ENCODE measurements around the gene DNMT1.
"Not testable (repeated sequence)": the region's sequence is repeated elsewhere in the genome, so short reads cannot be mapped to it uniquely, and the experiment has no call there.

The DNMT1 gene

DNA sequence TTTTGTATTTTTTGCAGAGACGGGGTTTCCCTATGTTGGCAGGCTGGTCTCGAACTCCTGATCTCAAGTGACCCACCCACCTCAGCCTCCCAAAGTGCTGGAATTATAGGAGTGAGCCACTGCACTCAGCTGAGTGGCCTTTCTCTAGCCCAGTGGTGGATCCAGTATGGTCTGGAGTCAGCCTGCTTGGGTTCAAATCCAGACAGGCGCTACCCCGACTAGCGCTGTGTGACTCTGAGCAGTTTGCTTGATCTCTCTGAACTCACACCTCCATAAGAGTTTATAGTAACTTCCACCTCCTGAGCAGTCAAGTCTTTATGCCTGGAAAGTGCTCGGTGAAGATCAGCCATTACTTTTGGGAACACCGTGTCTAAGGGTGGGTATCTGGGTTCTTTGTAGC lies 25.9 kb upstream of the DNMT1 start:
- DNase-seq (ENCODE audit: low read depth) = no peak

DNA sequence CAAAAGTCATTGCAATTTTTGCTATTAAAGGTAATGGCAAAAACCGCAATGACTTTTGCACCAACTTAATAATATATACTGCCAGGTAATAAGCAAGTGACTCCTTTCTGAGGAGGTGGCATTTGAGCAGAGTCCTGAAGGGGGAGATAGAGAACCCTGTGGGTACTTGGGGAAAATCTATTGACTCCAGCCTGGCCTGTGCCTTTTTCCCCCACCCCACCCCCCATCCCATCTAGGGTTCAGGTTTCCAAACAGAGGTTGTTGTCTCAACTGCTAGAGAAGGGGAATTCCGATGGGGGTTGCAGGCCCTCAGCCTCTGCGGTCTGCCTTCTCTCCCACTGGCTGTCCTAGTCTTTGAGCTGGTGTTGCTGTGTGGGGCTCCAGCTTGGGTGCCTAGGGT lies 24.9 kb upstream of the DNMT1 start:
- DNase-seq (ENCODE audit: low read depth) = no peak

DNA sequence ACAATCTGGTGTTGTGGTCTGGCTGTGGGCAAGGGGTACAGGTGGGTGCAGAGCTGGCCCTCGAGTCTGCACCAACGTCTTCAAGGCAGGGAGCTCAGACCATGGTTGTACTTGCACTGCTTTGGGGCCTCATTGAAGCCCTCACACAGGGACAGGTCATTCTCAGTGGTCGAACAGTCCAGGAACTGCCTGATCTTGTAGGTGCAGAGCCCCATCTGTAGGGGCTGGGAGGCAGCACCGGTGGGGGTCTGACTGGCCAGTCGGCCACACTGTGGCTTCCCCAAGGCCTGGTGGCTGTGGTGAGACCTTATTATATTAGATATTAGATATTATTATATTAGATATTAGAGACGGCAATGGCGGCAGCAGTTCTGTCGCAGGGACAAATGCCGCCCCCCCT lies 22.3 kb upstream of the DNMT1 start:
- DNase-seq (ENCODE audit: low read depth) = no peak

GRCh38 chr19:10214784-10215183 lies 20.0 kb upstream of the DNMT1 start:
- DNase-seq (ENCODE audit: low read depth) = peak; percentile 50

DNA sequence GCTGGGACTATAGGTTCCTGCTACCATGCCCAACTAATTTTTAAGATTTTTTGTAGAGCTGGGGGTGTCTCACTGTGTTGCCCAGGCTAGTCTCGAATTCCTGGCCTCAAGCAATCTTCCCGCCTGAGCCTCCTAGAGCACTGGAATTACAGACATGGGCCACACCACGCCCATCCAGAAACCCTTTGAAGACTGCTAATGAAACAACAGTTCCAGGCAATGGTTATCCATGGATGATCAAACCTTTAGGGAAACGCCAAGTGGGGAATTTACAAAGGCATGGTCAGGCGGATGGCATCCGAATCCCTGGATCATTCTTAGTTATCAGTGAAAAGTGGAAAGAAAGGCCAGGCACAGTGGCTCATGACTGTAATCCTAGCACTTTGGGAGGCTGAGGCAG lies 16.9 kb upstream of the DNMT1 start:
- no peak for DNase-seq (ENCODE audit: low read depth)

- no peak for DNase-seq (ENCODE audit: low read depth)
These were observed 16.3 kb upstream of the DNMT1 start for GRCh38 chr19:10211061-10211460.

- peak; percentile 9 for DNase-seq (ENCODE audit: low read depth)
These were observed 14.6 kb upstream of the DNMT1 start for GRCh38 chr19:10209315-10209714.

DNA sequence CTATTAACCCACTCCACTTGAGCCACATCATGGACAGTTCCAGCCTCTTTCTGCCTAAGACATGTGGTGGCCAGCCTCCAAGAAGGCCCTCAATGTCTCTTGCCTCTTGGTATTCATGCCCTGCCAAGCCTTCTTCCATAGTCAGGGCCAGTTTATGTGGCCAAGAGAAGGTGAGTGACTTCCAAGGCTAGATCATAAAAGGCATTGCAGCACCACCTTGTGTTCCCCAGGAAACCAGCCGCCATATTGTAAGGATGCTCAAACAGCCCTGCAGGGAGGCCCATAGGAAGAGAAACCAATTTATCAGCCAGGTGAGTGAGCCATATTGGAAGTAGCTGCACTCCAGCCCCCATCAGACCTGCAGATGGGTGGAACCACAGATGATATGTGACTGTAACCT lies 12.3 kb upstream of the DNMT1 start:
- no peak for DNase-seq (ENCODE audit: low read depth)

GRCh38 chr19:10206226-10206885 lies 11.6 kb upstream of the DNMT1 start:
- peak; percentile 83 for DNase-seq (ENCODE audit: low read depth)

DNA sequence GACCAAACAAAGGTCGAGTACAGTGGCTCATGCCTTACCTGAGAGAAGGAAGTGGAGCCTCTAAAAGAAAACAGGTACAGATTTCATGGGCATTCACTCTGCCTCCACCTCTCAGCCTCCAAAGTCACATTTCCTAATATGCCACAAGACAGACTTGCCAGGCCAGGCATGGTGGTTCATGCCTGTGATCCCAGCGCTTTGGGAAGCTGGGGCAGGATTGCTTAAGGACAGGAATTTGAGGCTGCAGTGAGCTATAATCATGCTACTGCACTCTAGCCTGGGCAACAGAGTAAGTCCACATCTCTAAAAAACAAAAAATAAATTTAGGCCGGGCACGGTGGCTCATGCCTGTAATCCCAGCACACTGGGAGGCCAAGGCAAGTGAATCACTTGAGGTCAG lies 10.9 kb upstream of the DNMT1 start:
- DNase-seq (ENCODE audit: low read depth) = peak; percentile 14

- no peak for DNase-seq (ENCODE audit: low read depth)
These were observed 8.9 kb upstream of the DNMT1 start for GRCh38 chr19:10203686-10204085.

GRCh38 chr19:10201176-10201575 lies 6.4 kb upstream of the DNMT1 start:
- DNase-seq (ENCODE audit: low read depth) = no peak

- not testable (repeated sequence) for DNase-seq (ENCODE audit: low read depth)
These were observed 5.3 kb upstream of the DNMT1 start for GRCh38 chr19:10200101-10200500.

- DNase-seq (ENCODE audit: low read depth) = not testable (repeated sequence)
These were observed 4.3 kb upstream of the DNMT1 start for GRCh38 chr19:10198889-10199644.

GRCh38 chr19:10195199-10195519 lies 406 bp upstream of the DNMT1 start:
- no peak for DNase-seq (ENCODE audit: low read depth)

GRCh38 chr19:10193790-10194499 lies 808 bp downstream of the DNMT1 start:
- peak; percentile 40 for DNase-seq (ENCODE audit: low read depth)

DNA sequence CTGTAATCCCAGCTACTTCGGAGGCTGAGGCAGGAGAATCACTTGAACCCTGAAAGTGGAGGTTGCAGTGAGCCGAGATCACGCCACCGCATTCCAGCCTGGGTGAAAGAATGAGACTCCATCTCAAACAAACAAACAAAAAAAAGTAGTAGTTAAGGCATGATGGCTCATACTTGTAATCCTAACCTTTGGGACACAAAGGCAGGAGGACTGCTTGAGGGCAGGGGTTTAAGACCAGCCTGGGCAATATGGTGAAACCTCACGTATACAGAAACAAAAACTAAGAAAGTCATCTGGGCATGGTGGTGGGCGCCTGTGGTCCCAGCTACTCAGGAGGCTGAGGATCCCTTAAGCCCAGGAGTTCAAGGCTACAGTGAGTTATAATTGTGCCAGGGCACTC lies 1.8 kb downstream of the DNMT1 start:
- DNase-seq (ENCODE audit: low read depth) = no peak

- no peak for DNase-seq (ENCODE audit: low read depth)
These were observed 3.4 kb downstream of the DNMT1 start for GRCh38 chr19:10191347-10191746.

- peak; percentile 51 for DNase-seq (ENCODE audit: low read depth)
These were observed 4.7 kb downstream of the DNMT1 start for GRCh38 chr19:10190026-10190425.

- no peak for DNase-seq (ENCODE audit: low read depth)
These were observed 5.1 kb downstream of the DNMT1 start for GRCh38 chr19:10189616-10190015.

GRCh38 chr19:10187315-10187714 lies 7.4 kb downstream of the DNMT1 start:
- DNase-seq (ENCODE audit: low read depth) = no peak

- no peak for DNase-seq (ENCODE audit: low read depth)
These were observed 10.1 kb downstream of the DNMT1 start for GRCh38 chr19:10184636-10185035.

DNA sequence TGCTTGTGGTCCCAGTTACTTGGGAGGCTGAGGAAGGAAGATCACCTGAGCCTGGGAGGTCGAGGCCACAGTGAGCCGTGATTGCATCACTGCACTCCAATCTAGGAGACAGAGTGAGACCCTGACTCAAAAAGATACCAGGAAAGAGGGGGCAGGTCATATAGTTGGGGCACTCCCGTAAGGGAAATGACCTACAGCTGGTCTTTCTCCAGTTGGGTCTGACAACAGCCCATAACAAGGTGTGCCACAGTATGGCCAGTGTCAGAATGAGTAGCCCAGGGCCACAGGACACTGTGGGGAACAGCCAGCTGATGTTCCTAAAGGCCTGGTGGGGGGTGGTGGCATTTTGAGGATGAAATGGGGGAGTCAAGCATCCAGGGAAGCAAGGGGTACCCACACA lies 10.8 kb downstream of the DNMT1 start:
- no peak for DNase-seq (ENCODE audit: low read depth)
